PC-3 (cell line): ENCODE results near the gene MAP4K2. TPM values are rescaled to one million over a fixed set of nuclear protein-coding genes. Genes with fewer than 3 reads are reported as not detected.

Experiments used
- ATAC-seq: fragments of 200-7000 bp; cut with Tn5 transposase; 2 replicates; pipeline ENCODE4 v1.9.1; 2020; ENCODE audit warnings: mild to moderate bottlenecking, moderate library complexity
- BruUV-seq: library from RNA; stranded (reverse); fragments of 400-500 nt; replicated peaks from 2 replicates; lab custom pipeline; 2021; lab: Mats Ljungman, UMichigan
- CTCF ChIA-PET: fragments of 300-600 bp; sonication (Branson Sonifier 250); formaldehyde crosslinking; loops from one replicate; lab custom pipeline; 2022; ENCODE audit warnings: antibody characterized with exemption; lab: Charles Lee
- POLR2A ChIA-PET: fragments of 300-600 bp; sonication (Branson Sonifier 250); formaldehyde crosslinking; loops from one replicate; lab custom pipeline; 2022; ENCODE audit warnings: antibody characterized with exemption; ENCODE audit not compliant: unreplicated experiment; lab: Charles Lee
- DNase-seq: peaks from one replicate; pipeline ENCODE4 v3.0.0-alpha.2; 2015
- H2AFZ ChIP-seq: fragments of 300-600 bp; sonication (generic); 2 replicates; pipeline ENCODE4 v1.6.0; 2016; ENCODE audit warnings: antibody characterized with exemption, low read length
- H3F3A ChIP-seq: fragments of 300-600 bp; sonication (generic); one replicate; pipeline ENCODE4 v1.6.0; 2017; ENCODE audit warnings: antibody characterized with exemption, low read length, control low read depth, mild to moderate bottlenecking; ENCODE audit not compliant: unreplicated experiment
- H3K27ac ChIP-seq: fragments of 300-600 bp; sonication (generic); 2 replicates; pipeline ENCODE4 v1.5.1; 2016; ENCODE audit warnings: mild to moderate bottlenecking, low read length
- H3K27me3 ChIP-seq: fragments of 300-600 bp; sonication (generic); 2 replicates; pipeline ENCODE4 v1.6.1; 2016; ENCODE audit warnings: low read length, mixed read lengths
- H3K36me3 ChIP-seq: fragments of 300-600 bp; sonication (generic); 2 replicates; pipeline ENCODE4 v1.6.1; 2016; ENCODE audit warnings: low read depth, mixed run types, low read length, mixed read lengths
- H3K4me1 ChIP-seq: fragments of 300-600 bp; sonication (generic); 2 replicates; pipeline ENCODE4 v1.5.1; 2016; ENCODE audit warnings: low read length; ENCODE audit not compliant: insufficient read depth
- H3K4me2 ChIP-seq: fragments of 300-600 bp; sonication (generic); 2 replicates; pipeline ENCODE4 v1.6.0; 2016; ENCODE audit warnings: low read length
- H3K4me3 ChIP-seq: fragments of 300-600 bp; sonication (generic); 2 replicates; pipeline ENCODE4 v1.5.1; 2016; ENCODE audit warnings: mild to moderate bottlenecking, low read length, mixed read lengths
- H3K79me2 ChIP-seq: fragments of 300-600 bp; sonication (generic); 2 replicates; pipeline ENCODE4 v1.6.1; 2017; ENCODE audit warnings: low read length, mixed read lengths
- H3K9ac ChIP-seq: fragments of 300-600 bp; sonication (generic); 2 replicates; pipeline ENCODE4 v1.6.0; 2016; ENCODE audit warnings: mild to moderate bottlenecking, low read length
- H3K9me2 ChIP-seq: fragments of 300-600 bp; sonication (generic); replicated peaks from 2 replicates; pipeline ENCODE4 v1.6.1; 2016; ENCODE audit warnings: mixed run types, low read length, mixed read lengths
- H3K9me3 ChIP-seq: fragments of 300-600 bp; sonication (generic); 2 replicates; pipeline ENCODE4 v1.6.1; 2016; ENCODE audit warnings: low read length, mixed read lengths
- H4K20me1 ChIP-seq: fragments of 300-600 bp; sonication (generic); 2 replicates; pipeline ENCODE4 v1.6.1; 2016; ENCODE audit warnings: low read length, mixed read lengths
- EZH2 ChIP-seq: fragments of 300-600 bp; sonication (generic); IDR thresholded peaks from one replicate; pipeline ENCODE4 v1.6.1; 2017; ENCODE audit warnings: antibody characterized with exemption, mild to moderate bottlenecking, low read length; ENCODE audit not compliant: unreplicated experiment
- EZH2phosphoT487 ChIP-seq: fragments of 300-600 bp; sonication (generic); IDR thresholded peaks from 2 replicates; pipeline ENCODE4 v1.6.1; 2018; ENCODE audit warnings: mild to moderate bottlenecking, antibody characterized with exemption, low read length, borderline replicate concordance
- intact Hi-C: fragments of 100-400 bp; cut with micrococcal nuclease; formaldehyde crosslinking; loops from 2 replicates; pipeline ENCODE4 v1.9.0; 2023
- total RNA-seq: library from RNA; depleted of rRNA; stranded (reverse); fragments of >200 nt; gene quantifications from 2 replicates; pipeline ENCODE4 v1.2.3, GENCODE V29; 2014
- TF ChIP-seq, protein P1 (sequence below): fragments of 300-600 bp; sonication (generic); conservative IDR thresholded peaks from 2 replicates; pipeline ENCODE4 v1.5.1; 2017; ENCODE audit warnings: antibody characterized with exemption, low read depth, mild to moderate bottlenecking, low read length

Gene MAP4K2
- total RNA-seq, 1 experiment from 2014 or later: 55.6 TPM

GRCh38 chr11:64814712-64815187 is 11.7 kb upstream of the MAP4K2 start:
- no peaks in the 10 kb centered on the region for H3K9me2 ChIP-seq
- H3K79me2 ChIP-seq: peaks cover 4% of the 10 kb centered on the region
- H3F3A ChIP-seq: no peaks in the 10 kb centered on the region
- no peaks in the 10 kb centered on the region for H4K20me1 ChIP-seq
- no peak for ATAC-seq
- ChIA-PET POLR2A (no interaction called here), CTCF (no interaction called here)
- no peak overlapping the region for H3K4me3 ChIP-seq
- no peaks in the 10 kb centered on the region for H3K27me3 ChIP-seq
- H2AFZ ChIP-seq: no peak overlapping the region
- intact Hi-C loops: no loop called here
- no peak overlapping the region for H3K9ac ChIP-seq
- no peak overlapping the region for H3K27ac ChIP-seq
- DNase-seq: no peak
- no peaks in the 10 kb centered on the region for H3K9me3 ChIP-seq
- H3K36me3 ChIP-seq: no peaks in the 10 kb centered on the region
- H3K4me2 ChIP-seq: no peak overlapping the region
- TF ChIP-seq, protein P1, sequence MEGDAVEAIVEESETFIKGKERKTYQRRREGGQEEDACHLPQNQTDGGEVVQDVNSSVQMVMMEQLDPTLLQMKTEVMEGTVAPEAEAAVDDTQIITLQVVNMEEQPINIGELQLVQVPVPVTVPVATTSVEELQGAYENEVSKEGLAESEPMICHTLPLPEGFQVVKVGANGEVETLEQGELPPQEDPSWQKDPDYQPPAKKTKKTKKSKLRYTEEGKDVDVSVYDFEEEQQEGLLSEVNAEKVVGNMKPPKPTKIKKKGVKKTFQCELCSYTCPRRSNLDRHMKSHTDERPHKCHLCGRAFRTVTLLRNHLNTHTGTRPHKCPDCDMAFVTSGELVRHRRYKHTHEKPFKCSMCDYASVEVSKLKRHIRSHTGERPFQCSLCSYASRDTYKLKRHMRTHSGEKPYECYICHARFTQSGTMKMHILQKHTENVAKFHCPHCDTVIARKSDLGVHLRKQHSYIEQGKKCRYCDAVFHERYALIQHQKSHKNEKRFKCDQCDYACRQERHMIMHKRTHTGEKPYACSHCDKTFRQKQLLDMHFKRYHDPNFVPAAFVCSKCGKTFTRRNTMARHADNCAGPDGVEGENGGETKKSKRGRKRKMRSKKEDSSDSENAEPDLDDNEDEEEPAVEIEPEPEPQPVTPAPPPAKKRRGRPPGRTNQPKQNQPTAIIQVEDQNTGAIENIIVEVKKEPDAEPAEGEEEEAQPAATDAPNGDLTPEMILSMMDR: no peak
- no peak for TF ChIP-seq EZH2phosphoT487
- TF ChIP-seq EZH2: no peak
- BruUV-seq: no TSS peak
- H3K4me1 ChIP-seq: peaks cover 3% of the 10 kb centered on the region; the same call in 1 of the 2 replicates

DNA sequence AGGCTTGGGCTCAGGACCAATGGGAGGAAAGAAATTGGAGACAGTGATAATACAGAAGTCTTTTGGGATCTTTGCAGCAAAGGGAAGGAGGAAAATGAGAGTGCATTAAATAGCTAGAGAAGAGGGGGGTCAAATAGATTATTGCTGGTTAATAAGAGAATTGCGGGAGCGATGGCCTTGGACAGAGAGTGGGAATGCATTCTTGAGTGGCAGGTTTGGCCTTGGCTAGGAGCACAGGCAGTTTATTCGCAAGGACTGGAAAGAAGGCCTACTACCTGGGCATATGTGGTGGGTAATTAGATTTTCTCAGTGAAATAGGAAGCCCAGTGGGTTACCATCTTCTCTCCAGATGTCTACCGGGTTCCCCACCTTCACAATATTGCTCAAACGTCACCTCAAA is 10.8 kb upstream of the MAP4K2 start:
- ChIA-PET CTCF (no interaction called here), POLR2A (no interaction called here)
- DNase-seq (no peak), ATAC-seq (no peak)
- no TSS peak for BruUV-seq
- no peak overlapping the region for H3K4me2 ChIP-seq
- H3K9ac ChIP-seq: no peak overlapping the region
- peaks cover 10% of the 10 kb centered on the region; the same call in 1 of the 2 replicates for H3K4me1 ChIP-seq
- H3K27me3 ChIP-seq: no peaks in the 10 kb centered on the region
- no peaks in the 10 kb centered on the region for H3F3A ChIP-seq
- peaks cover 13% of the 10 kb centered on the region for H3K79me2 ChIP-seq
- H3K27ac ChIP-seq: no peak overlapping the region
- intact Hi-C loops: no loop called here
- H3K9me2 ChIP-seq: no peaks in the 10 kb centered on the region
- H3K36me3 ChIP-seq: no peaks in the 10 kb centered on the region
- H3K9me3 ChIP-seq: no peaks in the 10 kb centered on the region
- no peaks in the 10 kb centered on the region for H4K20me1 ChIP-seq
- TF ChIP-seq EZH2 (no peak), EZH2phosphoT487 (no peak)
- TF ChIP-seq, protein P1: no peak
- no peak overlapping the region for H2AFZ ChIP-seq
- no peak overlapping the region for H3K4me3 ChIP-seq

- H2AFZ ChIP-seq: peak overlapping the region; percentile 93
- ChIA-PET CTCF (no interaction called here), POLR2A (no interaction called here)
- no TSS peak for BruUV-seq
- no peaks in the 10 kb centered on the region for H3K9me3 ChIP-seq
- peak overlapping the region; percentile 98 for H3K4me2 ChIP-seq
- DNase-seq (no peak), ATAC-seq (peak; percentile 17)
- peak overlapping the region; percentile 84 for H3K9ac ChIP-seq
- no peaks in the 10 kb centered on the region for H3F3A ChIP-seq
- no peaks in the 10 kb centered on the region for H3K9me2 ChIP-seq
- intact Hi-C loops: loop anchor here (2.0 kb wide), 1 partner anchor 32 kb away; the partner anchor contains the start of gene SF1
- no peak overlapping the region for H3K27ac ChIP-seq
- peaks cover 10% of the 10 kb centered on the region; the same call in 1 of the 2 replicates for H3K4me1 ChIP-seq
- H3K36me3 ChIP-seq: no peaks in the 10 kb centered on the region; the same call in 1 of the 2 replicates
- no peaks in the 10 kb centered on the region for H3K27me3 ChIP-seq
- TF ChIP-seq EZH2 (no peak), EZH2phosphoT487 (no peak)
- TF ChIP-seq, protein P1: no peak
- H3K4me3 ChIP-seq: peak overlapping the region; percentile 89
- H3K79me2 ChIP-seq: peaks cover 18% of the 10 kb centered on the region
- H4K20me1 ChIP-seq: no peaks in the 10 kb centered on the region
Measured at GRCh38 chr11:64810891-64811272, 7.9 kb upstream of the MAP4K2 start.
